Activated CD8-positive, alpha-beta T cell treated with anti-CD3 and anti-CD28 coated beads for 36 hours (primary cell): ENCODE data around the gene MBP. TPM values are rescaled to one million over a fixed set of nuclear protein-coding genes. Genes with fewer than 3 reads are reported as not detected.

Source experiments
- ATAC-seq: fragments of 200-7000 bp; cut with Tn5 transposase; one replicate; pipeline ENCODE4 v1.10.0; 2021; ENCODE audit warnings: mild to moderate bottlenecking, moderate library complexity
- CTCF ChIA-PET: fragments of 350-600 bp; sonication (Branson Sonifier 250); formaldehyde crosslinking; loops from one replicate; lab custom pipeline; 2021; ENCODE audit warnings: antibody characterized with exemption; lab: Charles Lee
- POLR2A ChIA-PET: fragments of 350-600 bp; sonication (Branson Sonifier 250); formaldehyde crosslinking; loops from one replicate; lab custom pipeline; 2021; ENCODE audit warnings: antibody characterized with exemption; lab: Charles Lee
- DNase-seq: peaks from one replicate; pipeline ENCODE4 v3.0.0-alpha.2; 2020
- H3K27ac Mint-ChIP-seq: one replicate; pipeline ENCODE4 v1.8.0; 2021; ENCODE audit warnings: mild to moderate bottlenecking, mixed read lengths
- H3K27me3 Mint-ChIP-seq: one replicate; pipeline ENCODE4 v1.8.0; 2021; ENCODE audit warnings: mixed read lengths
- H3K36me3 Mint-ChIP-seq: one replicate; pipeline ENCODE4 v1.8.0; 2021; ENCODE audit warnings: low read depth, mixed read lengths
- H3K4me1 Mint-ChIP-seq: one replicate; pipeline ENCODE4 v1.8.0; 2021; ENCODE audit warnings: low read depth, mixed read lengths
- H3K4me3 Mint-ChIP-seq: one replicate; pipeline ENCODE4 v1.8.0; 2021; ENCODE audit warnings: mild to moderate bottlenecking, moderate library complexity, mixed read lengths
- H3K9me3 Mint-ChIP-seq: one replicate; pipeline ENCODE4 v1.8.0; 2021; ENCODE audit warnings: mixed read lengths
- CTCF ChIP-seq: fragments of 200-600 bp; IDR thresholded peaks from one replicate; pipeline ENCODE4 v1.8.0; 2022; ENCODE audit warnings: antibody characterized with exemption, mild to moderate bottlenecking
- intact Hi-C: fragments of 100-400 bp; cut with micrococcal nuclease; formaldehyde crosslinking; loops from one replicate; pipeline ENCODE4 v1.10.0; 2022
- total RNA-seq, 2 experiments: library from RNA; stranded (reverse); gene quantifications; one replicate each; pipeline ENCODE4 v1.2.3, GENCODE V29; 2021

The MBP gene
- total RNA-seq, 2 experiments from 2014 or later, result 39.9 to 41.5 TPM

- no peak for ATAC-seq
- intact Hi-C loops, result no loop called here
- Mint-ChIP-seq H3K27me3 (no peaks in the 10 kb centered on the region), H3K36me3 (peaks cover 39% of the 10 kb centered on the region), H3K27ac (peak overlapping the region; percentile 24), H3K4me3 (no peak overlapping the region), H3K9me3 (no peaks in the 10 kb centered on the region), H3K4me1 (peaks cover 61% of the 10 kb centered on the region)
- POLR2A ChIA-PET, result interaction anchor here (0.6 kb wide), 1 partner anchor 36 kb away, joined by 3 read pairs; no protein-coding TSS in a partner anchor
- CTCF ChIA-PET, result interaction anchor here (1.7 kb wide), 1 partner anchor 90 kb away, joined by 5 read pairs; no protein-coding TSS in a partner anchor
- TF ChIP-seq CTCF, result no peak
- DNase-seq, result no peak
Measured at GRCh38 chr18:77090546-77091174, 41.9 kb downstream of the MBP start.

- no peak for TF ChIP-seq CTCF
- Mint-ChIP-seq H3K27me3 (no peaks in the 10 kb centered on the region), H3K4me3 (no peak overlapping the region), H3K9me3 (no peaks in the 10 kb centered on the region), H3K4me1 (peaks cover 57% of the 10 kb centered on the region), H3K27ac (peak overlapping the region; percentile 24), H3K36me3 (peaks cover 32% of the 10 kb centered on the region)
- ChIA-PET CTCF (no interaction called here), POLR2A (no interaction called here)
- no peak for ATAC-seq
- no peak for DNase-seq
- intact Hi-C loops, result no loop called here
Measured at GRCh38 chr18:77089723-77090285, 42.8 kb downstream of the MBP start.

- TF ChIP-seq CTCF, result no peak
- H3K27me3 Mint-ChIP-seq, result no peaks in the 10 kb centered on the region
- no peak for ATAC-seq
- peaks cover 57% of the 10 kb centered on the region for H3K4me1 Mint-ChIP-seq
- no peak for DNase-seq
- ChIA-PET CTCF (no interaction called here), POLR2A (no interaction called here)
- H3K4me3 Mint-ChIP-seq, result no peak overlapping the region
- intact Hi-C loops, result no loop called here
- no peaks in the 10 kb centered on the region for H3K9me3 Mint-ChIP-seq
- peaks cover 37% of the 10 kb centered on the region for H3K36me3 Mint-ChIP-seq
- H3K27ac Mint-ChIP-seq, result peak overlapping the region; percentile 62
Measured at GRCh38 chr18:77088963-77089722, 43.4 kb downstream of the MBP start.

GRCh38 chr18:77087393-77088141 is 45.0 kb downstream of the MBP start:
- no peak overlapping the region for H3K27ac Mint-ChIP-seq
- peaks cover 62% of the 10 kb centered on the region for H3K4me1 Mint-ChIP-seq
- no peak overlapping the region for H3K4me3 Mint-ChIP-seq
- POLR2A ChIA-PET, result no interaction called here
- DNase-seq, result no peak
- H3K27me3 Mint-ChIP-seq, result no peaks in the 10 kb centered on the region
- intact Hi-C loops, result no loop called here
- CTCF ChIA-PET, result no interaction called here
- H3K36me3 Mint-ChIP-seq, result peaks cover 45% of the 10 kb centered on the region
- no peak for ATAC-seq
- no peaks in the 10 kb centered on the region for H3K9me3 Mint-ChIP-seq
- no peak for TF ChIP-seq CTCF
